Prostate gland (tissue), 2 donors: ENCODE results near the gene LIPT2. TPM values are rescaled to one million over a fixed set of nuclear protein-coding genes. Genes with fewer than 3 reads are reported as not detected.
A peak's percentile ranks its signal among the peaks of the same experiment; 100 is the strongest.

ENCODE experiments used
- DNase-seq: peaks from one replicate; pipeline ENCODE4 v3.0.0-alpha.2; 2019; ENCODE audit warnings: low spot score
- H3K27ac ChIP-seq, 2 donors: fragments of 200-600 bp; sonication (generic); 2 replicates each; pipeline ENCODE4 v1.5.1; 2017 to 2019
- H3K27me3 ChIP-seq: fragments of 200-600 bp; sonication (generic); replicated peaks from 2 replicates; pipeline ENCODE4 v1.5.1; 2019; ENCODE audit not compliant: insufficient read depth
- H3K36me3 ChIP-seq, 2 donors: fragments of 200-600 bp; sonication (generic); 1 replicate in 1 of 2; 2 replicates in 1 of 2; pipeline versions ENCODE4 v1.5.1 to v1.8.1; 2017 to 2019
- H3K4me1 ChIP-seq: fragments of 200-600 bp; sonication (generic); replicated peaks from 2 replicates; pipeline ENCODE4 v1.5.1; 2019
- H3K4me3 ChIP-seq, 2 donors: fragments of 200-600 bp; sonication (generic); 2 replicates each; pipeline ENCODE4 v1.5.1; 2017 to 2019
- H3K9me3 ChIP-seq: fragments of 200-600 bp; sonication (generic); 2 replicates; pipeline ENCODE4 v1.5.1; 2017
- POLR2A ChIP-seq: fragments of 450-650 bp; IDR thresholded peaks from one replicate; pipeline ENCODE4 v1.6.1; 2016; ENCODE audit warnings: antibody characterized with exemption, mild to moderate bottlenecking
- POLR2AphosphoS5 ChIP-seq: sonication (generic); formaldehyde crosslinking; IDR thresholded peaks from one replicate; pipeline ENCODE4 v1.6.1; 2017; ENCODE audit warnings: antibody characterized with exemption
- WGBS: methylation state at CpG from one replicate; pipeline ENCODE4 v1.1.5; 2018; 5-methylcytosine and 5-hydroxymethylcytosine counted together
- intact Hi-C: fragments of 100-400 bp; cut with DNase I; formaldehyde crosslinking; loops from one replicate; pipeline ENCODE4 v1.14.2; 2022
- total RNA-seq, 2 donors: library from RNA; depleted of rRNA; stranded (reverse); fragments of >200 nt; gene quantifications; one replicate each; pipeline ENCODE4 v1.1.0, GENCODE V29; 2016
- TF ChIP-seq, protein P1 (sequence below), 4 experiments: fragments of 200-600 bp in 2 of 4; fragments of 450-650 bp in 2 of 4; sonication (generic) in 2 of 4; IDR thresholded peaks; 1 replicate in 3 of 4; 2 replicates in 1 of 4; pipeline ENCODE4 v1.5.1; 2016 to 2019; ENCODE audit warnings: antibody characterized with exemption in 4 of 4, mild to moderate bottlenecking in 2 of 4, moderate library complexity in 2 of 4

LIPT2 gene
- total RNA-seq, 2 donors from 2014 or later = 17.5 to 25.4 TPM

DNA sequence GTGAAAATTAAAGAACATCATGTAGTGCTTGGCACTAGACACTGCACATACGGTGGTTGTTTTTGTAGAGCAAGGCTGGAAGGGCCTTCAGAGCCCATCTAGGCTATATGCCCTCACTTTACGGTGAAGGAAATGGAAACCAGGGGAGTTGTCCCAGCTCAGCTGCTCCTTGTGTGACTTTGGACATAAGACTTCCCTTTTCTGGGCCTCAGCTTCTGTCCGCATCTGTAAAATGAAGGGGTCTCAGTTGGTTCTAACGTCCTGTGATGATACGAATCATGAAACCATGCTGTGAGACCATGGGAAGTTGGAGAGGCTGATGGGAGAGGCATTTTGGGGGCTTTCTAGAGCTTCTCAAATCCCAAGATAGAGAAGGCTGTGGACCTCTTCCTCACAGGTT, 30.9 kb downstream of the LIPT2 start:
- no peaks in the 10 kb centered on the region for H3K27me3 ChIP-seq
- no peaks in the 10 kb centered on the region for H3K36me3 ChIP-seq
- intact Hi-C loops = no loop called here
- H3K27ac ChIP-seq = no peak overlapping the region
- no peak for TF ChIP-seq POLR2AphosphoS5
- TF ChIP-seq, protein P1, sequence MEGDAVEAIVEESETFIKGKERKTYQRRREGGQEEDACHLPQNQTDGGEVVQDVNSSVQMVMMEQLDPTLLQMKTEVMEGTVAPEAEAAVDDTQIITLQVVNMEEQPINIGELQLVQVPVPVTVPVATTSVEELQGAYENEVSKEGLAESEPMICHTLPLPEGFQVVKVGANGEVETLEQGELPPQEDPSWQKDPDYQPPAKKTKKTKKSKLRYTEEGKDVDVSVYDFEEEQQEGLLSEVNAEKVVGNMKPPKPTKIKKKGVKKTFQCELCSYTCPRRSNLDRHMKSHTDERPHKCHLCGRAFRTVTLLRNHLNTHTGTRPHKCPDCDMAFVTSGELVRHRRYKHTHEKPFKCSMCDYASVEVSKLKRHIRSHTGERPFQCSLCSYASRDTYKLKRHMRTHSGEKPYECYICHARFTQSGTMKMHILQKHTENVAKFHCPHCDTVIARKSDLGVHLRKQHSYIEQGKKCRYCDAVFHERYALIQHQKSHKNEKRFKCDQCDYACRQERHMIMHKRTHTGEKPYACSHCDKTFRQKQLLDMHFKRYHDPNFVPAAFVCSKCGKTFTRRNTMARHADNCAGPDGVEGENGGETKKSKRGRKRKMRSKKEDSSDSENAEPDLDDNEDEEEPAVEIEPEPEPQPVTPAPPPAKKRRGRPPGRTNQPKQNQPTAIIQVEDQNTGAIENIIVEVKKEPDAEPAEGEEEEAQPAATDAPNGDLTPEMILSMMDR (IDR thresholded peaks at IDR 0.05) = no peak
- TF ChIP-seq POLR2A = no peak
- no peaks in the 10 kb centered on the region for H3K4me1 ChIP-seq
- DNase-seq = no peak
- H3K4me3 ChIP-seq = no peak overlapping the region
- 82% methylated on average over 5 of the region's 5 CpGs for WGBS
- H3K9me3 ChIP-seq = no peaks in the 10 kb centered on the region

DNA sequence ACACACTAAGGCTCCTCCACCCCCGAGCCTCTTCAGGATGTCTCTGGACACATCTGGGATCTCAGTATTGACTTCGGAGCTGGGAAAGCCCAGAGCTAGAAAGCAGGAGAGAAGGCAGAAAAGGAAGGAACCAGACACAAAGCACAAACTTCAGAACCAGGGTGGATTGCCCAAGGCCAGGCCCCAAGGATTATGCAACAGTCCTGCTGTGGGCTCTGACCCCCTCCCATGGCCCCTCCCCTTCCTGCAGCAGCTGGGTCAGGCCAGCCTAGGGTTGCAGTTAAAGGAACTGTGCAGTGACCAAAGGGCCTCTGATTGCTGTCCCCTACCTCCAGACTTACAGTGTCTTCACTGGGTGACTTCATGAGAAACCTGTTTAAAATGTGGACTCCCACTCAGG, 31.5 kb downstream of the LIPT2 start:
- TF ChIP-seq, protein P1 (IDR thresholded peaks at IDR 0.05) = no peak
- TF ChIP-seq POLR2A (no peak), POLR2AphosphoS5 (no peak)
- no peaks in the 10 kb centered on the region for H3K27me3 ChIP-seq
- WGBS = 75% methylated on average over 2 of the region's 2 CpGs
- H3K36me3 ChIP-seq = no peaks in the 10 kb centered on the region
- no peaks in the 10 kb centered on the region for H3K9me3 ChIP-seq
- H3K4me1 ChIP-seq = no peaks in the 10 kb centered on the region
- intact Hi-C loops = no loop called here
- H3K4me3 ChIP-seq = no peak overlapping the region
- DNase-seq = no peak
- H3K27ac ChIP-seq = peak overlapping the region in 1 of 2 donors; percentile 47

DNA sequence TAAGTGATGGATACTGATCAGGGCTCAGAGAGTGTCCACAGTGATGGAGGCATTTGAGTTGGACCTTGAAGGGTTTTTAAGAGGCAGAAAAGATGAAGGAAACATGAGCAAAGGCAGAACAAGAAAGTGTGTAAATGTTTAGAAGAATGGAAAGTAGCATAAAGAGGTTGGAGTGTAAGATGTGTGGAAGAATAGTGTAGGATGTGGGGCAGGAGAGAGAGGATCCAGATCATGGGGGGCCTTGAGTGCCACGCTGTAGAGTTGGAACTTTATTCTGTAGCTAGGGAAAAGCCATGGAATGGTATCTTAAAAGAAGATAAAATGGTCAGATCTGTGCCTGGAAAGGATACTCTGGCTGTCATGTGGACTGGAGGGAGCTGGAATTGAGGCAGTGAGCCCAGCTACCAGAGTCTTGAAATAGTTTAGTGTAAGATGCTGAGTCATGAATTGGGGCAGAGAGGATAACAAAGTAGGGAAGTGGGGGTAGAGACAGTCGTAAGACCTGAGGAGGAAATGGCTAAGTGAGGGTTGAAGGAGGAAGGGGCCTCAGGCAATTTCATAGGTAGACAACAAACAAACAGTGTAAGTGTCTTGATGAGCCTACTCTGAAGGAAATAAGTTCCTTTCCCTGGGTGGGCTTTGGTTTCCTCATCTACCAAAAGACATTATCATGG, 32.9 kb downstream of the LIPT2 start:
- TF ChIP-seq POLR2A (no peak), POLR2AphosphoS5 (no peak)
- TF ChIP-seq, protein P1 (IDR thresholded peaks at IDR 0.05) = no peak
- H3K4me1 ChIP-seq = no peaks in the 10 kb centered on the region
- H3K4me3 ChIP-seq = no peak overlapping the region
- H3K27ac ChIP-seq = no peak overlapping the region
- no peak for DNase-seq
- H3K9me3 ChIP-seq = no peaks in the 10 kb centered on the region
- no peaks in the 10 kb centered on the region for H3K36me3 ChIP-seq
- no peaks in the 10 kb centered on the region for H3K27me3 ChIP-seq
- intact Hi-C loops = no loop called here
- 74% methylated on average over 2 of the region's 2 CpGs for WGBS

DNA sequence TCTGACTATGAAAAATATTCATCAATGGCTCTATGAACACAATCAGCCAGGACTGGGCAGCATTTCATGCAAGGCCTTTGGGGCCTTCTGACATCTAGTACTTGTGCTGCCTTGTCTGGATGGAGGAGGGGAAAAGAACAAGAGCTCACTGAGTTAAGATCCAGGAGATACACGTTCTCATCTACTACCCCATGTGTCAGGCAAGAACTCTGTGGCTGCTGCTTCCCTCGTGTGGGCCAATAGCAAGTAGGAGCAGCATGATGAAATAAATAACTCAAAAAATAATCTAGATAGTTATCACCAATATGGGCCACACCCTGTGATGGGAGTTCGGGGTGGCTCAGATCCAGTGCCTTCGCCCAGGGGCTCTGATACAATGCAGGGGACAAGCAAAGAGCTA, 33.5 kb downstream of the LIPT2 start:
- 77% methylated on average over 4 of the region's 4 CpGs for whole genome bisulfite sequencing
- H3K27ac ChIP-seq = no peak overlapping the region

More for the DNA sequence above, 33.5 kb downstream of the LIPT2 start:
- Histone ChIP-seq H3K36me3 (no peaks in the 10 kb centered on the region), H3K4me3 (no peak overlapping the region), H3K9me3 (no peaks in the 10 kb centered on the region), H3K27me3 (no peaks in the 10 kb centered on the region), H3K4me1 (no peaks in the 10 kb centered on the region)
- TF ChIP-seq POLR2A = no peak
- no peak for TF ChIP-seq POLR2AphosphoS5
- TF ChIP-seq, protein P1 (IDR thresholded peaks at IDR 0.05) = no peak
- intact Hi-C loops = no loop called here
- DNase-seq = no peak
